T-helper 17 cell (primary cell): Measurements from ENCODE around the gene SLC26A3. TPM values are rescaled to one million over a fixed set of nuclear protein-coding genes. Genes with fewer than 3 reads are reported as not detected.

ENCODE experiments used
- ATAC-seq: fragments of 150-1000 bp; cut with Tn5 transposase; 2 replicates; pipeline ENCODE4 v1.10.0; 2021; ENCODE audit warnings: mild to moderate bottlenecking, moderate library complexity
- DNase-seq, 3 donors: peaks; one replicate each; pipeline versions ENCODE4 v3.0.0 to v3.0.0-alpha.2; 2020 to 2021
- H3K9me3 ChIP-seq: one replicate; pipeline ENCODE4 v1.7.0; 2013; ENCODE audit warnings: low read length, mild to moderate bottlenecking; ENCODE audit not compliant: control insufficient read depth, poor library complexity, severe bottlenecking
- H3K27ac Mint-ChIP-seq: one replicate; pipeline ENCODE4 v1.8.0; 2022; ENCODE audit warnings: mild to moderate bottlenecking, moderate library complexity, mixed read lengths
- H3K27me3 Mint-ChIP-seq: one replicate; pipeline ENCODE4 v1.8.0; 2022; ENCODE audit warnings: mixed read lengths
- H3K36me3 Mint-ChIP-seq: one replicate; pipeline ENCODE4 v1.8.0; 2022; ENCODE audit warnings: low read depth, mixed read lengths
- H3K4me1 Mint-ChIP-seq: one replicate; pipeline ENCODE4 v1.8.0; 2022; ENCODE audit warnings: mild to moderate bottlenecking, mixed read lengths
- H3K4me3 Mint-ChIP-seq: one replicate; pipeline ENCODE4 v1.8.0; 2022; ENCODE audit warnings: mild to moderate bottlenecking, moderate library complexity, mixed read lengths
- total RNA-seq, 4 donors: library from RNA in 2 of 4; stranded (reverse) in 2 of 4; gene quantifications; one replicate each; pipeline ENCODE4 v1.2.3 and lab custom pipeline; 2022 to 2026

The SLC26A3 gene
- total RNA-seq, 2 donors from 2014 or later = not detected

GRCh38 chr7:107773027-107773426 lies 30.0 kb downstream of the SLC26A3 start:
- Mint-ChIP-seq H3K36me3 (peaks cover 2% of the 10 kb centered on the region), H3K4me1 (peaks cover 14% of the 10 kb centered on the region), H3K27me3 (no peaks in the 10 kb centered on the region), H3K4me3 (no peak overlapping the region), H3K27ac (no peak overlapping the region)
- no peak for ATAC-seq
- no peaks in the 10 kb centered on the region for H3K9me3 ChIP-seq
- no peak for DNase-seq

- peaks cover 2% of the 10 kb centered on the region for H3K36me3 Mint-ChIP-seq
- H3K9me3 ChIP-seq = no peaks in the 10 kb centered on the region
- peaks cover 14% of the 10 kb centered on the region for H3K4me1 Mint-ChIP-seq
- H3K4me3 Mint-ChIP-seq = no peak overlapping the region
- H3K27me3 Mint-ChIP-seq = no peaks in the 10 kb centered on the region
- H3K27ac Mint-ChIP-seq = no peak overlapping the region
- ATAC-seq (no peak), DNase-seq (no peak)
Observed at GRCh38 chr7:107768263-107768662, 34.8 kb downstream of the SLC26A3 start.

- Mint-ChIP-seq H3K36me3 (peaks cover 2% of the 10 kb centered on the region), H3K27me3 (no peaks in the 10 kb centered on the region), H3K4me1 (peaks cover 16% of the 10 kb centered on the region), H3K27ac (no peak overlapping the region), H3K4me3 (no peak overlapping the region)
- no peak for DNase-seq
- no peak for ATAC-seq
- no peaks in the 10 kb centered on the region for H3K9me3 ChIP-seq
Observed at GRCh38 chr7:107767391-107767790, 35.6 kb downstream of the SLC26A3 start.

- Mint-ChIP-seq H3K27me3 (no peaks in the 10 kb centered on the region), H3K27ac (peak overlapping the region; percentile 79), H3K4me3 (peak overlapping the region; percentile 28), H3K4me1 (peaks cover 14% of the 10 kb centered on the region), H3K36me3 (peaks cover 12% of the 10 kb centered on the region)
- ATAC-seq = no peak
- DNase-seq = no peak
- no peaks in the 10 kb centered on the region for H3K9me3 ChIP-seq
Observed at GRCh38 chr7:107758667-107759066, 44.4 kb downstream of the SLC26A3 start.

GRCh38 chr7:107754642-107755041 lies 48.4 kb downstream of the SLC26A3 start:
- no peak for DNase-seq
- no peaks in the 10 kb centered on the region for H3K9me3 ChIP-seq
- H3K4me3 Mint-ChIP-seq = no peak overlapping the region
- no peaks in the 10 kb centered on the region for H3K27me3 Mint-ChIP-seq
- H3K27ac Mint-ChIP-seq = peak overlapping the region; percentile 67
- H3K4me1 Mint-ChIP-seq = peaks cover 28% of the 10 kb centered on the region
- ATAC-seq = no peak
- peaks cover 20% of the 10 kb centered on the region for H3K36me3 Mint-ChIP-seq

GRCh38 chr7:107751113-107751512 lies 51.9 kb downstream of the SLC26A3 start:
- DNase-seq (no peak), ATAC-seq (no peak)
- no peaks in the 10 kb centered on the region for H3K27me3 Mint-ChIP-seq
- peaks cover 26% of the 10 kb centered on the region for H3K4me1 Mint-ChIP-seq
- H3K36me3 Mint-ChIP-seq = peaks cover 9% of the 10 kb centered on the region
- H3K27ac Mint-ChIP-seq = peak overlapping the region; percentile 78
- no peak overlapping the region for H3K4me3 Mint-ChIP-seq
- no peaks in the 10 kb centered on the region for H3K9me3 ChIP-seq

GRCh38 chr7:107746006-107746405 lies 57.0 kb downstream of the SLC26A3 start:
- H3K9me3 ChIP-seq = no peaks in the 10 kb centered on the region
- Mint-ChIP-seq H3K36me3 (peaks cover 9% of the 10 kb centered on the region), H3K27ac (peak overlapping the region; percentile 100), H3K27me3 (no peaks in the 10 kb centered on the region), H3K4me1 (peaks cover 42% of the 10 kb centered on the region), H3K4me3 (peak overlapping the region; percentile 98)
- DNase-seq = no peak
- ATAC-seq = no peak

- Mint-ChIP-seq H3K27ac (peak overlapping the region; percentile 100), H3K4me3 (peak overlapping the region; percentile 98), H3K27me3 (no peaks in the 10 kb centered on the region), H3K36me3 (peaks cover 7% of the 10 kb centered on the region), H3K4me1 (peaks cover 36% of the 10 kb centered on the region)
- DNase-seq (no peak), ATAC-seq (peak; percentile 44)
- H3K9me3 ChIP-seq = no peaks in the 10 kb centered on the region
Observed at GRCh38 chr7:107744345-107744750, 58.7 kb downstream of the SLC26A3 start.

- Mint-ChIP-seq H3K4me1 (peaks cover 33% of the 10 kb centered on the region), H3K36me3 (peaks cover 7% of the 10 kb centered on the region), H3K27ac (peak within 1 kb of the TSS; percentile 100), H3K27me3 (no peaks in the 10 kb centered on the region), H3K4me3 (peak within 1 kb of the TSS; percentile 98)
- peak; percentile 93 for ATAC-seq
- no peaks in the 10 kb centered on the region for H3K9me3 ChIP-seq
- peak; percentile 94 to 99 (median 96) for DNase-seq
Observed at GRCh38 chr7:107743567-107744344, 59.3 kb downstream of the SLC26A3 start, which contains the start of gene CBLL1. Gene CBLL1, plus strand, starts transcription at chr7:107744142. Its CDS starts 22 bp downstream, at chr7:107744164.

GRCh38 chr7:107742678-107743566 lies 60.1 kb downstream of the SLC26A3 start:
- peaks cover 31% of the 10 kb centered on the region for H3K4me1 Mint-ChIP-seq
- H3K36me3 Mint-ChIP-seq = peaks cover 7% of the 10 kb centered on the region
- peak overlapping the region; percentile 98 for H3K4me3 Mint-ChIP-seq
- no peaks in the 10 kb centered on the region for H3K27me3 Mint-ChIP-seq
- ATAC-seq (peak; percentile 48), DNase-seq (peak in 1 of 3 donors; percentile 50)
- no peaks in the 10 kb centered on the region for H3K9me3 ChIP-seq
- H3K27ac Mint-ChIP-seq = peak overlapping the region; percentile 100

- Mint-ChIP-seq H3K36me3 (peaks cover 5% of the 10 kb centered on the region), H3K4me3 (no peak overlapping the region), H3K27ac (no peak overlapping the region), H3K27me3 (peaks cover 30% of the 10 kb centered on the region), H3K4me1 (peaks cover 3% of the 10 kb centered on the region)
- no peaks in the 10 kb centered on the region for H3K9me3 ChIP-seq
- ATAC-seq (no peak), DNase-seq (no peak)
Observed at GRCh38 chr7:107728276-107728675, 74.7 kb downstream of the SLC26A3 start.

GRCh38 chr7:107726356-107727130 lies 76.5 kb downstream of the SLC26A3 start:
- no peak for ATAC-seq
- H3K27me3 Mint-ChIP-seq = peaks cover 25% of the 10 kb centered on the region
- peaks cover 4% of the 10 kb centered on the region for H3K4me1 Mint-ChIP-seq
- DNase-seq = no peak
- no peak overlapping the region for H3K27ac Mint-ChIP-seq
- H3K9me3 ChIP-seq = no peaks in the 10 kb centered on the region
- no peak overlapping the region for H3K4me3 Mint-ChIP-seq
- H3K36me3 Mint-ChIP-seq = peaks cover 5% of the 10 kb centered on the region
